Choroid plexus epithelial cell (primary cell): ENCODE data around the gene ZFR.

Experiments
- DNase-seq: peaks from one replicate; pipeline ENCODE4 v3.0.0-alpha.2; 2010; ENCODE audit warnings: low read depth
- H3K4me3 ChIP-seq: 2 replicates; pipeline ENCODE4 v1.5.1; 2011; ENCODE audit warnings: low read depth, mild to moderate bottlenecking, control low read depth, low read length, moderate library complexity
- TF ChIP-seq, protein P1 (sequence below): conservative IDR thresholded peaks from 2 replicates; pipeline ENCODE4 v1.5.1; 2011; ENCODE audit warnings: low read depth, mild to moderate bottlenecking, control low read depth, inconsistent platforms, low read length, moderate library complexity

Gene ZFR

DNA sequence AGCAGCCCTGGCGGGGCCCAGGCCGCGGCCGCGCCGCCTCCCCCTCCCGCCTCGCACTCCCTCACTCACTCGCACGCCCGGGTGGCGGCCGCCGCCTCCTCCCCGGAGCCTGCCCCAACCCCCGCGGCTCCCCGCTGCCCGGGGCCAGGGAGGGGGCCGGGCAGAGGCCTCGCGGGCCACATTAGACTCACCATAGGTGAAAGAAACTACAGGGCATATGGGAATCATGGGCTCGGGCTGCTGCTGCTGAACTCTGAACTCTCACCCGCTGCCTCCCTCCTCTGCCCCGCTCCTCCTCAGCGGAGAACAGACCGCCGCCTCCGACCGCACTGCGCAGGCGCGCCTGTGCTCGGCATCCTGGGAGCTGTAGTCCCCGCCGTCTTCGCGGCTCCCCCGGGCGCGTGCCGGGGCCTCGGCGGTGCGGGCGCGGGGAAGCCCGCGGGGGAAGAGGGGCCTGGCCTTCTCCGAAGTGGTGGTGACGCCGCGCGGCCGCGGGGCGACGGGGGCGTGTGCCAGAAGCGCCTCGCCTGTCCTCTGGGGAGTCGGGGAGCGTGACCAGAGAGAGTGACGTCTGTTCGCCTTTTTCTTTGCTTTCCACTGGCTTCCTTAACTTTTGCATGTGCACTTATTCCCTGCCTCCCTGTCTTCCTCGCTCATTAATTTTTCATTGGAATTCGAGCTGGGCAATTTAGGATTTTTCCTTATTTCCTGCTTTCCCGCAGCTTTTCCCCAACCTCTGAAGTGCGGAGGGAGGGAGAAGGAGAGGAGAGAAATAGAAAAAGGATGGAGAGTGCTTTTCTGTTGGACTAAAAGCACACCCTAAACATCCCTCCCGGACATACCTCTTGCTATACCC, at the start of gene ZFR:
Gene ZFR, minus strand, starts transcription at position 310 of the 856 bp plus-strand sequence. Its CDS starts 82 bp downstream, at position 228.
- peak; percentile 92 for DNase-seq
- H3K4me3 ChIP-seq = peak within 1 kb of the TSS; percentile 85
- TF ChIP-seq, protein P1, sequence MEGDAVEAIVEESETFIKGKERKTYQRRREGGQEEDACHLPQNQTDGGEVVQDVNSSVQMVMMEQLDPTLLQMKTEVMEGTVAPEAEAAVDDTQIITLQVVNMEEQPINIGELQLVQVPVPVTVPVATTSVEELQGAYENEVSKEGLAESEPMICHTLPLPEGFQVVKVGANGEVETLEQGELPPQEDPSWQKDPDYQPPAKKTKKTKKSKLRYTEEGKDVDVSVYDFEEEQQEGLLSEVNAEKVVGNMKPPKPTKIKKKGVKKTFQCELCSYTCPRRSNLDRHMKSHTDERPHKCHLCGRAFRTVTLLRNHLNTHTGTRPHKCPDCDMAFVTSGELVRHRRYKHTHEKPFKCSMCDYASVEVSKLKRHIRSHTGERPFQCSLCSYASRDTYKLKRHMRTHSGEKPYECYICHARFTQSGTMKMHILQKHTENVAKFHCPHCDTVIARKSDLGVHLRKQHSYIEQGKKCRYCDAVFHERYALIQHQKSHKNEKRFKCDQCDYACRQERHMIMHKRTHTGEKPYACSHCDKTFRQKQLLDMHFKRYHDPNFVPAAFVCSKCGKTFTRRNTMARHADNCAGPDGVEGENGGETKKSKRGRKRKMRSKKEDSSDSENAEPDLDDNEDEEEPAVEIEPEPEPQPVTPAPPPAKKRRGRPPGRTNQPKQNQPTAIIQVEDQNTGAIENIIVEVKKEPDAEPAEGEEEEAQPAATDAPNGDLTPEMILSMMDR = no peak

DNA sequence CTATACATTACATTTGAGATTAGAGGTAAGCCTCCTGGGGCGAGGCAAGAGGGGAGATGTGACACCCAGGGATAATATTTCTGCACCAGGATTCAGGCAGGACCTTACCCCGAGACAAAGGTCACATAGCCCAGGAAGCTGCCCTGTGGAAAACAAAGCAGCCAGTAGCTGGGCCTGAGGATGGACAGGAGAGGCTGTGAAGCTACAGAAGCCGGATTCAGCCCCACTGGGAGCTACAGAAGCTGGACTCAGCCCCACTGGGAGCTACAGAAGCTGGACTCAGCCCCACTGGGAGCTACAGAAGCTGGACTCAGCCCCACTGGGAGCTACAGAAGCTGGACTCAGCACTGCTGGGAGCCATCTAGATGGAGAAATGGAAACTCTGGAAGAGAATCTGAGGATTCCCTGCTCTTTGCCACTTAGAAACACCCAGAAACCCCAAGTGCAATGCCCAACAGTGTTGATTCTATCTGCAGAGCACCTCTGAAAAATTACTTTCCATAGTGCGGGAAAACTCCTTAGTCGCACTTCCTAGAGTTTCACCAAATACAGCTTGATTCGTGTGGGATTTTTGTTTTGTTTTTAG, 46.5 kb upstream of the ZFR start:
- no peak overlapping the region for H3K4me3 ChIP-seq
- TF ChIP-seq, protein P1 = no peak
- DNase-seq = no peak

DNA sequence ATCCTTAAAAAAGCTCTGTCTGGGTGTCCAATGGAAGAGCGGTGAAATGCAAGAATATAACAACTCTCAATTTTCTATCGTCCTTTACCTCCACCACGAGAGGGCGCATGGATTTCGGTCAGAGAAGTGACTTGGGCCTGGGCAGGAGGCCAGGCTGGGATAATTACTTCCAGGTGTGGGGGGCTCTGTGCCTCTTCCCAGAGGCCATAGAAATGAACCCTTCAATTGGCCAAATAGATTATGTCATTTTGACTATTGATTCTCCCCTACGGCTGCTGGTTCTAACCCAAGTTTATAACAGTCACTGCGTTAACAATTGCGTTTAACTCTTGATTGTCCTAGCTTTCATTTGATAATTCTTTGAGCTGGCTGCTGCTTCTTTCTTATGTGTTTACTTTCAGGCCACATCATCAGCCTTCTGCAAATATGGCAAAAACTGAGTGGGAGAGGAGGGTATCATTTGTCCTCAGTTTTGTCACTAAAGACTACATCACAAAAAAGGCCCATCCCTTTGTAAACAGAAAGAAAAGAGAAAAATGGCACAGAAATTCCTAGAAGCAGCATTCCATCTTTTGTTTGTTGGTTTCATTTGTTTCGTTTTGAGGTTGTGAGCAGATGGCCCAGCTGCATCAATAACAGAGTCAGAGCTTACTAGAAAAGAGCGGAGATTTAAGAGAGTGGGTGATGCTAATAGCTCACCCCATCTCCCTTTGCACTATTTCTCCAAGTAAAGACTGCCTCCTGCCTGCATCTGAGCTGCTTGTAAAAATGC, 45.4 kb upstream of the ZFR start:
- TF ChIP-seq, protein P1 = peak; percentile 90
- H3K4me3 ChIP-seq = no peak overlapping the region
- DNase-seq = peak; percentile 89

DNA sequence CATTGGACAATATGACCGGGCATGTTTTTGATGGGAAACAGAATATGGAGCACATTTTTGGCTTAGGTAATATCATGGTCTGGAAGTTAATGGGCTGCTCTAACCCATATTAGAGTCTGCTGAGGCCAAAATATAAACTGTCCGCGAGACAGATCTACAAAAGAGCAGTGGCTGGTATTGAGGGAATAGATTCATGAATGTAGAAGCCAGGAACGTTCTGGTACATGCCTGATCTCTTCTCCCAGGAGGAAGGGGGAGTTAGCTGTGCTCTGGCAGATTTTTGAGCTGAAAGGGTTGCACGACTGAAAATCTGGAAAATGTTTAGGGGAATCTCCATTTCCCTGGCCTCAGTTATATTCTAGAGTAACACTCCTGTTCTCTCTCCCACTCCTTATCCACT, 42.9 kb upstream of the ZFR start:
- DNase-seq = no peak
- TF ChIP-seq, protein P1 = no peak
- H3K4me3 ChIP-seq = no peak overlapping the region

DNA sequence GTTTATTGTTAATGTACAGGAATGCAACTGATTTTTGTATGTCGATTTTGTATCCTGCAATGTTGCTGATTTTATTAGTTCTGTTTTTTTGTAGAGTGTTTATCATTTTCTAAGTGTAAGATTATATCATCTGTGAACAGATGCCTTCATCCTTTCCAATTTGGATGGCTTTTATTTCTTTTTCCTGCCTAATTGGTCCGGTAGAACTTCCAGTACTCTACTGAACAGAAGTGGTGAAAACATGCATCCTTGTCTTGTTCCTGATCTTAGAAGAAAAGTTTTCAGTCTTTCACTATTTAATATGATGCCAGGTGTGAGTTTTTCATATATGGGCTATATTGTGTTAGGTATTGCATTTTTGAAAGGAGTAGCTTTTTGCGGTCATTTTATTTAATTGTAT, 42.5 kb upstream of the ZFR start:
- no peak overlapping the region for H3K4me3 ChIP-seq
- TF ChIP-seq, protein P1 = no peak
- no peak for DNase-seq

DNA sequence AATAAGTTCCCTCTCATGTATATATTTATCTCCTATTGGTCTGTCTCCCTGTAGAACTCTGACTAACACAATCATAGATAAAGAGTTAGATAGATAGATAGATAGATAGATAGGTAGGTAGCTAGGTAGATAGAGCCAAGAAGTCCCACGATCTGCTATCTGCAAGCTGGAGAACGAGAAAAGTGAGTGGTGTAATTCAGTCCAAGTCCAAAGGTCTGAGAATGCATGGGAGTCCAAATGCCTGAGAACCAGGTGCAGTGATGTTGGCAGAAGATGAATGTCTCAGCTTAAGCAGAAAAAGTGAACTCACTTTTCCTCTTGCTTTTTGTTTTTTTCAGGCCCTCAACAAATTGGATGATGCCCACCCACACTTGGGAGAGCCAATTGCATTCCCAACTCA, 37.7 kb upstream of the ZFR start:
- DNase-seq = no peak
- H3K4me3 ChIP-seq = no peak overlapping the region
- TF ChIP-seq, protein P1 = no peak
